Adipose tissue (tissue), 3 donors: ENCODE results near the gene LSM2. TPM values are rescaled to one million over a fixed set of nuclear protein-coding genes. Genes with fewer than 3 reads are reported as not detected.
"Not testable (repeated sequence)": the region's sequence is repeated elsewhere in the genome, so short reads cannot be mapped to it uniquely, and the experiment has no call there.

ENCODE experiments used
- H3K27ac ChIP-seq: one replicate; pipeline ENCODE4 v1.5.1; 2013; ENCODE audit warnings: low read depth, low read length
- WGBS, 3 donors: extraction: QIAGEN DNeasy Blood & Tissue Kit; methylation state at CpG; one replicate each; pipeline ENCODE4 v1.1.7; 2013; 5-methylcytosine and 5-hydroxymethylcytosine counted together
- polyA plus RNA-seq, 3 donors: library from polyadenylated mRNA; stranded (reverse); fragments of 200-250 nt; gene quantifications; one replicate each; pipeline ENCODE4 v1.2.3, GENCODE V29; 2013
- donor health status: healthy with polysubstance abuse.
- donor health status: Bipolar disorder and iron deficiency.
- donor health status: healthy.

Gene LSM2
- polyA plus RNA-seq, 3 donors = 29.7 to 55.0 (median 38.1) TPM

GRCh38 chr6:31808599-31808998 is 1.8 kb upstream of the LSM2 start:
- not testable (repeated sequence) for H3K27ac ChIP-seq
- WGBS, 3 donors = 92 to 96% (median 95%) methylated on average over 10 of the region's 10 CpGs

- peak overlapping the region; percentile 77 for H3K27ac ChIP-seq
- WGBS, 3 donors = 12 to 16% (median 15%) methylated on average over 7 of the region's 7 CpGs
Observed at GRCh38 chr6:31805939-31806469, 762 bp downstream of the LSM2 start.

- not testable (repeated sequence) for H3K27ac ChIP-seq
- WGBS, 3 donors = 96% methylated on average over 8 of the region's 8 CpGs
Observed at GRCh38 chr6:31801031-31801927, 5.5 kb downstream of the LSM2 start.

GRCh38 chr6:31799781-31800180 is 7.0 kb downstream of the LSM2 start:
- WGBS, 3 donors = 73 to 92% (median 77%) methylated on average over 12 of the region's 12 CpGs
- H3K27ac ChIP-seq = no peak overlapping the region

DNA sequence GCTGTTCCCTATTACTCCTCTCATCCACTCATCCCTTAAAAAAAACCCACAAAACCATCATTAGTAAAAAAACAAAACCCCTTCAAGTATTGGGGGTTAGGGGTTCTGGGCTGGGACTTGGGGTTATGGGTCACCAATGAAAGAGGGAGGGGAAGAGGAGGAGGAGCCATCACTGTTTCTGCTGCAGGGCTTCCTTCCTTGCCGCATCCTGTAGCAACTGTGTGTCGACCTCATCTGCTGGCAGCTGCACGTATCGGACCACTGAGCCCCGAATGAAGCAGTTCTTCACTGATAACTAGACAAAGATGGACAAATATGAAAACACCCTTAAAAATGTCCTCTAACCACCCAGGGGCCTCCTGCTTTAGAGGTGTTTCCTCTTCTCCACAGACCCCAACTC is 9.2 kb downstream of the LSM2 start:
- 27 to 78% (median 36%) methylated on average over 5 of the region's 5 CpGs for WGBS, 3 donors
- no peak overlapping the region for H3K27ac ChIP-seq

GRCh38 chr6:31796993-31797385 is 9.8 kb downstream of the LSM2 start:
- H3K27ac ChIP-seq = no peak overlapping the region
- WGBS, 3 donors = 82 to 92% (median 83%) methylated on average over 2 of the region's 2 CpGs

DNA sequence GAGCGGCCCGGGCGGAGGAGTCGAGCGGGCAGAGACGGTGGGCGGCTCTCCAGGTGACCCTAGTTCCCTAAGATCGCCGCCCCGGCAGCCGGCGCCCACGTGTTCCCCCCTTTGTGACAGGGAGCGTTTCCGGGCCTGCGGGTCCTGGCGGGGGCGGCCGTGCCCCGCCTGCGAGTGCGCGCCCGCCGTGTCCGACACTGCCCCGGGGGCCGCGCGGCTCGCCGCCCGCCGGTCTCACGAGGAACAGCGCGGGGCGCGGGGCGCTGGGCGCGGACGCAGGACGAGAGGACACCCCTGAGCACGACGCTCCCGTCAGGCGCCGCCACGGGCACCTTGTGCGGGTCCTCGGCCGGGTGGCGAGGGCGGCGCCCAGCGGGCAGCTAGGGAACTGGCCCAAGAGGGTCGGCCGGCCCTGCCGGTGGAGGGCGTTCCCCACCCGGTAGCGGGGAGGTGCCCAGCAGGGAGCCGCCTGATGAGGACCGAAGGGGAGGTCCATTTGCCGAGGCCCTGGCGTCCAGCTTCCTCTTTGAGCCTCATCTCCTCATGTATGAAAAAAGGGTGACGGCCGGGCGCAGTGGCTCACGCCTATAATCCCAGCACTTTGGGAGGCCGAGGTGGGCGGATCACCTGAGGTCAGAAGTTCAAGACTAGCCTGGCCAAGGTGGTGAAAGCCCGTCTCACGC is 11.0 kb downstream of the LSM2 start, which contains the start of gene VARS1:
VARS1 (minus strand) TSS at position 137 of the 683 bp plus-strand sequence. CDS start 535 bp downstream, outside the sequence.
- H3K27ac ChIP-seq = peak within 1 kb of the TSS; percentile 89
- 0 to 1% (median 1%) methylated on average over 65 to 75 of the region's 75 CpGs for WGBS, 3 donors

- 0 to 1% (median 1%) methylated on average over 43 to 44 of the region's 44 CpGs for WGBS, 3 donors
- peak overlapping the region; percentile 89 for H3K27ac ChIP-seq
Observed at GRCh38 chr6:31794866-31795615, 11.7 kb downstream of the LSM2 start.

- H3K27ac ChIP-seq = peak overlapping the region; percentile 13
- WGBS, 3 donors = 11 to 19% (median 15%) methylated on average over 7 of the region's 7 CpGs
Observed at GRCh38 chr6:31794294-31794865, 12.4 kb downstream of the LSM2 start.

DNA sequence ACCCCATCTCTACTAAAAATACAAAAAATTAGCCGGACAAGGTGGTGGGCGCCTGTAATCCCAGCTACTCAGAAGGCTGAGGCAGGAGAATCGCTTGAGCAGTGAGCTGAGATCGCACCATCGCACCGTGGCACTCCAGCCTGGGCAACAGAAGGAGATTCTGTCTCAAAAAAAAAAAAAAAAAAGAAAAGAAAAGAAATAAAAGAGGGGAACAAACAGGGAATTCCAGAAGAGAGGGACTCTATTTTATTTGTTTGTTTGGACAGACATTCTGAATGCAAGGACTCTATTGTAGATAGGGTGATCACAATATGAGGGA is 12.9 kb downstream of the LSM2 start:
- 82 to 92% (median 92%) methylated on average over 6 of the region's 6 CpGs for WGBS, 3 donors
- not testable (repeated sequence) for H3K27ac ChIP-seq

DNA sequence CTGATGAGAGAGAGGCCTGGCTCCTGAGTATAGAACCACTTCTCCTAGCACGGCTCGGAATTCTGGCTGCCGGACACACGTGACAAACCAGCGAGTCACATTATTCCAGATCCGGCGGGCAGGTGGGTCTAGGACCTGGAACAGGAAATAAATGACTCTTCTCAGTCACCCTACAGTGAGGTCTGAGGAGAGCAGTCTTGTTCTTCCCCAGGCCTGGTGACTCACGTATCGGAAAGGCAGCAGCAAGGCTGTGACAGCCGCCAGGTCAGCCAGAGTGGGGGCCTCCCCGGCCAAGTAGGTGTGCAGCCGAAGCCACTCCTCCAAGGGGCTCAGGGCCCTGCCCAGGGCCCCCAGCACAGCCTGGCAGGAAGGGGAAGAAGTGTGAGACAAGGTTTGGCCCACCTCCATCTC is 14.0 kb downstream of the LSM2 start:
- WGBS, 3 donors = 76 to 90% (median 81%) methylated on average over 12 of the region's 12 CpGs
- no peak overlapping the region for H3K27ac ChIP-seq

DNA sequence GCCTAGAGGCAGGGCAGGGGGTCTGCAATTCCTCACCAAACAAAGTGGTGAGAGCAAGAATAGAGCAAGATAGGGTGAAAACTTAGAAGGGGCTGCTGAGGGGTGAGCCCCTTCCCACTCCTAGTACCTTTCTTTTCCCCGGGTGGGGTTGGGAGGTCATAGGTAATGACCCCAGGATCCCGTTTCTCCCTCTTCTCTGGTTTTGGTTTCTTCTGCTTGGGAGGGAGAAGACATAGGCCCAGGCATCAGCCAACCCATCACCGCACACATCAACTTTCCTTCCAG is 14.7 kb downstream of the LSM2 start:
- no peak overlapping the region for H3K27ac ChIP-seq
- WGBS, 3 donors = 79 to 86% (median 84%) methylated on average over 3 of the region's 3 CpGs

GRCh38 chr6:31791324-31792089 is 15.3 kb downstream of the LSM2 start:
- no peak overlapping the region for H3K27ac ChIP-seq
- 63 to 67% (median 65%) methylated on average over 12 of the region's 12 CpGs for WGBS, 3 donors

GRCh38 chr6:31785475-31785874 is 21.3 kb downstream of the LSM2 start:
- no peak overlapping the region for H3K27ac ChIP-seq
- WGBS, 3 donors = 95 to 96% (median 96%) methylated on average over 11 of the region's 11 CpGs

GRCh38 chr6:31784098-31784925 is 22.5 kb downstream of the LSM2 start:
- H3K27ac ChIP-seq = no peak overlapping the region
- 92 to 95% (median 95%) methylated on average over 15 of the region's 15 CpGs for WGBS, 3 donors

- 90 to 94% (median 92%) methylated on average over 30 to 32 of the region's 32 CpGs for WGBS, 3 donors
- no peak overlapping the region for H3K27ac ChIP-seq
Observed at GRCh38 chr6:31782126-31782855, 24.5 kb downstream of the LSM2 start.
